ENCODE results near the gene TMEM256.

Gene TMEM256

GRCh38 chr17:7354262-7354843, 49.5 kb downstream of the TMEM256 start:
- Histone ChIP-seq H3K4me2 (ENCODE audit: low read depth, low read length, poor library complexity, severe bottlenecking) (no peak overlapping the region), H3K4me3 (ENCODE audit: insufficient read depth, low read length, poor library complexity, severe bottlenecking) (no peak overlapping the region), H3K9me2 (replicated peaks; ENCODE audit: insufficient read depth, low read length) (no peaks in the 10 kb centered on the region), H3K79me2 (ENCODE audit: insufficient read depth, low read length) (no peaks in the 10 kb centered on the region), H2AFZ (ENCODE audit: low read depth, low read length, severe bottlenecking) (no peak overlapping the region), H4K20me1 (ENCODE audit: low read depth, low read length) (no peaks in the 10 kb centered on the region), H3K9ac (ENCODE audit: low read length) (no peak overlapping the region), H3K36me3 (ENCODE audit: low read length) (no peaks in the 10 kb centered on the region), H3F3A (ENCODE audit: insufficient read depth) (peaks cover 13% of the 10 kb centered on the region), H3K9me3 (ENCODE audit: insufficient read depth, low read length) (no peaks in the 10 kb centered on the region), H3K27ac (ENCODE audit: low read depth, low read length) (no peak overlapping the region), H3K27me3 (ENCODE audit: low read length) (no peaks in the 10 kb centered on the region)
- no peak for TF ChIP-seq CTCF (IDR thresholded peaks at IDR 0.05; ENCODE audit: insufficient read depth, low read length, poor library complexity, severe bottlenecking)
- TF ChIP-seq EZH2phosphoT487 (conservative IDR thresholded peaks at IDR 0.05; ENCODE audit: low read length) = no peak

All from SU-DHL-6 (cell line).